ENCODE results near the gene LRRC75A. TPM values are rescaled to one million over a fixed set of nuclear protein-coding genes. Genes with fewer than 3 reads are reported as not detected.

LRRC75A gene
- total and polyA plus RNA-seq, 2 of the 13 experiments (the other 11 are each of a cell fraction or from before 2014, with no cell fraction given), result 0.03 TPM; not detected in 1

DNA sequence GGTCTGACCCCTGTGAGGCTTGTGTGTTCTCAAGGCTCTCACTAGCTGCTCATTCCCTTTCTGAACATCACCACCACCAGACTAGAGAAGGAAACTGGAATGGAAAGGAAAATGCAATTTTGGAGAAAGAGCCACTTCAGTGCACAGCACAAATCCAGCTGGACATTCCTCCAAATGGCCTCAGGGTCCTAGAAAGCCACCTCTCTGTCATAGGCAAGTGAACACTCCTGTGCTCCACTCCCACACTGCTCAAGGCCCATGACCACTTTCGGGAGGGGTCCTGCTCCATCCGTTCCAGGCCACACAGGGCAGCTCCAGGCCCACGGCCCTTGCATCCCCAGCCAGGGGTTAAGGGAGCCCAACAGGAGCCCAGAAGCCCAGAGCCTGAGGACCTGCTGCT, 2.6 kb downstream of the LRRC75A start (continued):
- no peak for TF ChIP-seq ZNF749 (CRISPR knock-in tag; IDR thresholded peaks at IDR 0.05; ENCODE audit: borderline replicate concordance)
- TF ChIP-seq BCL3 (CRISPR knock-in tag; IDR thresholded peaks at IDR 0.05), result no peak
- TF ChIP-seq PAX8 (CRISPR knock-in tag; IDR thresholded peaks at IDR 0.05; ENCODE audit: borderline replicate concordance), result no peak
- TF ChIP-seq YEATS2 (CRISPR knock-in tag; IDR thresholded peaks at IDR 0.05; ENCODE audit: borderline replicate concordance), result no peak

DNA sequence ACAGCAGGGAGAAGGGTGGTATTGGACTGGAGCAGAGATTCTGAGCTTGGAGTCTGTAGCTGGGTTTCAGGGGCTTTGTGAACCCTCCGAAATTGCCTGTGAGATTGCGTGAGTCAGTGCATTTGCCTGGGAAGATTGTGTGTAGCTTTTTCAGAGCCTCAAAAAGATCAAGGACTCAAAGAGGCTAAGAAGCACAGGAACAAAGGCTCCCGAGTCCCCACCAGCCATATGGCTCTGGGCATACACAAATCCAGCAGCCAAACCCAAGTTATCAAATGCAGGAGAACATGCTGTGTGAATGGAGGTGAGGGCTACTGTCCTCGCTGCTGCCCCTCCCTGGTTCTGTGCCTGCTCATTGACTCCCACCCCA, 3.0 kb downstream of the LRRC75A start:
- no peaks in the 10 kb centered on the region for H3K79me2 ChIP-seq (ENCODE audit: insufficient read depth, low read length)
- POLR2A ChIA-PET, result interaction anchor here (0.6 kb wide), 1 partner anchor 51 kb away, joined by 3 read pairs; no protein-coding TSS in a partner anchor
- H3K4me1 ChIP-seq (ENCODE audit: insufficient read depth, low read length), result peaks cover 14% of the 10 kb centered on the region
- no peak overlapping the region for H3K4me2 ChIP-seq (ENCODE audit: low read depth, low read length)
- no peaks in the 10 kb centered on the region for H3K36me3 ChIP-seq (replicated peaks in 1 of 2; ENCODE audit: control insufficient read depth in 1 of 2, insufficient read depth in 2 of 2, low read length in 2 of 2)
- H3K9ac ChIP-seq (ENCODE audit: insufficient read depth, low read depth, low read length), result no peak overlapping the region
- DNase-seq (ENCODE audit: low spot score) (no peak), FAIRE-seq (no peak), ATAC-seq (no peak)
- CTCF ChIA-PET (ENCODE audit: low intra/inter-chr PET ratio, low total read pairs), result no interaction called here
- BruUV-seq (replicated peaks), result no TSS peak
- 28% methylated on average over 3 of the region's 4 CpGs for WGBS (ENCODE audit: low lambda C conversion rate)
- no peaks in the 10 kb centered on the region for H3K9me3 ChIP-seq (ENCODE audit: low read length)
- intact Hi-C loops (cut with micrococcal nuclease; ENCODE audit: unreplicated experiment), result no loop called here
- peaks cover 22 to 71% of the 10 kb centered on the region in 2 experiments; a peak in 4 of 5 replicates for H3K27me3 ChIP-seq (ENCODE audit: control insufficient read depth in 1 of 2, insufficient read depth in 2 of 2, low read length in 2 of 2)
- H3K4me3 ChIP-seq (replicated peaks in 1 of 3; ENCODE audit: insufficient read depth in 1 of 3, low read depth in 2 of 3, low read length in 3 of 3), result no peak overlapping the region
- no peak overlapping the region for H2AFZ ChIP-seq (ENCODE audit: low read length)
- in situ Hi-C loops (cut with HindIII; ENCODE audit: extremely low pct_ligation_motif_present, low pct_unique_long_range_greater_than_20kb), result no loop called here
- no peaks in the 10 kb centered on the region for H4K20me1 ChIP-seq (ENCODE audit: insufficient read depth, low read length)
- H3K27ac ChIP-seq (ENCODE audit: extremely low read length, insufficient read depth, low read length), result no peak overlapping the region
- TF ChIP-seq RCOR2 (CRISPR knock-in tag; IDR thresholded peaks at IDR 0.05) (no peak), NFATC3 (CRISPR knock-in tag; IDR thresholded peaks at IDR 0.05) (no peak), CREB3 (CRISPR knock-in tag; IDR thresholded peaks at IDR 0.05) (no peak), FOXJ3 (CRISPR knock-in tag; IDR thresholded peaks at IDR 0.05; ENCODE audit: borderline replicate concordance) (no peak), ZNF546 (CRISPR knock-in tag; conservative IDR thresholded peaks at IDR 0.05) (no peak), ZBTB7B (CRISPR knock-in tag; IDR thresholded peaks at IDR 0.05) (no peak), DPF2 (CRISPR knock-in tag; IDR thresholded peaks at IDR 0.05; ENCODE audit: borderline replicate concordance, low read depth) (no peak), HDAC2 (CRISPR knock-in tag; IDR thresholded peaks at IDR 0.05) (no peak), POLR2A (IDR thresholded peaks at IDR 0.05; ENCODE audit: insufficient read depth in 1 of 2, low read depth in 2 of 2, low read length in 2 of 2) (no peak)
- TF ChIP-seq, protein P1, sequence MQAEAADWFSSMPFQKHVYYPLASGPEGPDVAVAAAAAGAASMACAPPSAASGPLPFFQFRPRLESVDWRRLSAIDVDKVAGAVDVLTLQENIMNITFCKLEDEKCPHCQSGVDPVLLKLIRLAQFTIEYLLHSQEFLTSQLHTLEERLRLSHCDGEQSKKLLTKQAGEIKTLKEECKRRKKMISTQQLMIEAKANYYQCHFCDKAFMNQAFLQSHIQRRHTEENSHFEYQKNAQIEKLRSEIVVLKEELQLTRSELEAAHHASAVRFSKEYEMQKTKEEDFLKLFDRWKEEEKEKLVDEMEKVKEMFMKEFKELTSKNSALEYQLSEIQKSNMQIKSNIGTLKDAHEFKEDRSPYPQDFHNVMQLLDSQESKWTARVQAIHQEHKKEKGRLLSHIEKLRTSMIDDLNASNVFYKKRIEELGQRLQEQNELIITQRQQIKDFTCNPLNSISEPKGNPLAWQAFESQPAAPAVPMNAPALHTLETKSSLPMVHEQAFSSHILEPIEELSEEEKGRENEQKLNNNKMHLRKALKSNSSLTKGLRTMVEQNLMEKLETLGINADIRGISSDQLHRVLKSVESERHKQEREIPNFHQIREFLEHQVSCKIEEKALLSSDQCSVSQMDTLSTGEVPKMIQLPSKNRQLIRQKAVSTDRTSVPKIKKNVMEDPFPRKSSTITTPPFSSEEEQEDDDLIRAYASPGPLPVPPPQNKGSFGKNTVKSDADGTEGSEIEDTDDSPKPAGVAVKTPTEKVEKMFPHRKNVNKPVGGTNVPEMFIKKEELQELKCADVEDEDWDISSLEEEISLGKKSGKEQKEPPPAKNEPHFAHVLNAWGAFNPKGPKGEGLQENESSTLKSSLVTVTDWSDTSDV (CRISPR knock-in tag; IDR thresholded peaks at IDR 0.05), result no peak
- TF ChIP-seq, protein P2, sequence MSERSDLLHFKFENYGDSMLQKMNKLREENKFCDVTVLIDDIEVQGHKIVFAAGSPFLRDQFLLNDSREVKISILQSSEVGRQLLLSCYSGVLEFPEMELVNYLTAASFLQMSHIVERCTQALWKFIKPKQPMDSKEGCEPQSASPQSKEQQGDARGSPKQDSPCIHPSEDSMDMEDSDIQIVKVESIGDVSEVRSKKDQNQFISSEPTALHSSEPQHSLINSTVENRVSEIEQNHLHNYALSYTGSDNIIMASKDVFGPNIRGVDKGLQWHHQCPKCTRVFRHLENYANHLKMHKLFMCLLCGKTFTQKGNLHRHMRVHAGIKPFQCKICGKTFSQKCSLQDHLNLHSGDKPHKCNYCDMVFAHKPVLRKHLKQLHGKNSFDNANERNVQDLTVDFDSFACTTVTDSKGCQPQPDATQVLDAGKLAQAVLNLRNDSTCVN (CRISPR knock-in tag; IDR thresholded peaks at IDR 0.05; ENCODE audit: borderline replicate concordance), result no peak
